ENCODE measurements around the gene TAS2R19. TPM values are rescaled to one million over a fixed set of nuclear protein-coding genes. Genes with fewer than 3 reads are reported as not detected.

TAS2R19 gene
- total and polyA plus RNA-seq, 4 donors: 2.1 to 11.8 TPM; not detected in 2

GRCh38 chr12:11070999-11071398 is 48.6 kb upstream of the TAS2R19 start:
- H3K27me3 ChIP-seq (ENCODE audit: control insufficient read depth in 4 of 4, insufficient read depth in 4 of 4, low read length in 3 of 4): no peaks in the 10 kb centered on the region
- 68% methylated on average over 1 of the region's 1 CpG for WGBS
- no peak overlapping the region for H3K27ac ChIP-seq (ENCODE audit: low read depth in 1 of 2, low read length in 2 of 2)
- no peak overlapping the region for H3K4me3 ChIP-seq (ENCODE audit: low read depth in 1 of 3, low read length in 3 of 3)
- DNase-seq (ENCODE audit: low spot score): no peak
- H3K36me3 ChIP-seq (ENCODE audit: control insufficient read depth in 4 of 4, insufficient read depth in 3 of 4, low read depth in 1 of 4, low read length in 3 of 4): no peaks in the 10 kb centered on the region
- H3K9me3 ChIP-seq (ENCODE audit: control insufficient read depth in 4 of 4, low read length in 3 of 4): no peaks in the 10 kb centered on the region
- H3K9ac ChIP-seq (ENCODE audit: low read depth in 1 of 2, low read length in 2 of 2): no peak overlapping the region
- peaks cover 0 to 3% (median 0%) of the 10 kb centered on the region in 4 donors for H3K4me1 ChIP-seq (ENCODE audit: control insufficient read depth in 4 of 4, insufficient read depth in 4 of 4, low read length in 3 of 4)
- TF ChIP-seq RXRA (IDR thresholded peaks at IDR 0.05) (no peak), TAF1 (conservative IDR thresholded peaks at IDR 0.05) (no peak), RAD21 (IDR thresholded peaks at IDR 0.05) (no peak), FOXA2 (IDR thresholded peaks at IDR 0.05) (no peak), GABPA (IDR thresholded peaks at IDR 0.05 in 1 of 2, conservative IDR thresholded peaks at IDR 0.05 in 1 of 2) (no peak)

- H3K27ac ChIP-seq (ENCODE audit: low read depth in 1 of 2, low read length in 2 of 2): no peak overlapping the region
- H3K27me3 ChIP-seq (ENCODE audit: control insufficient read depth in 4 of 4, insufficient read depth in 4 of 4, low read length in 3 of 4): no peaks in the 10 kb centered on the region
- no peaks in the 10 kb centered on the region for H3K9me3 ChIP-seq (ENCODE audit: control insufficient read depth in 4 of 4, low read length in 3 of 4)
- TF ChIP-seq MAX (IDR thresholded peaks at IDR 0.05) (no peak), HNF4G (IDR thresholded peaks at IDR 0.05) (no peak), TAF1 (conservative IDR thresholded peaks at IDR 0.05) (no peak), CTCF (IDR thresholded peaks at IDR 0.05; ENCODE audit: low read depth, low read length, missing input control) (no peak), FOXA2 (IDR thresholded peaks at IDR 0.05) (no peak), ATF3 (IDR thresholded peaks at IDR 0.05) (no peak), ZBTB33 (IDR thresholded peaks at IDR 0.05) (no peak), JUND (IDR thresholded peaks at IDR 0.05) (no peak), HNF4A (conservative IDR thresholded peaks at IDR 0.05) (no peak), SP1 (IDR thresholded peaks at IDR 0.05) (no peak), RAD21 (IDR thresholded peaks at IDR 0.05) (no peak), FOXA1 (IDR thresholded peaks at IDR 0.05) (no peak), EGR1 (IDR thresholded peaks at IDR 0.05; ENCODE audit: low read depth in 2 of 2) (no peak), NR2F2 (IDR thresholded peaks at IDR 0.05) (no peak), YY1 (IDR thresholded peaks at IDR 0.05) (no peak), RXRA (IDR thresholded peaks at IDR 0.05) (no peak), REST (IDR thresholded peaks at IDR 0.05) (no peak)
- peaks cover 0 to 3% (median 0%) of the 10 kb centered on the region in 4 donors for H3K4me1 ChIP-seq (ENCODE audit: control insufficient read depth in 4 of 4, insufficient read depth in 4 of 4, low read length in 3 of 4)
- no peak overlapping the region for H3K4me3 ChIP-seq (ENCODE audit: low read depth in 1 of 3, low read length in 3 of 3)
- H3K9ac ChIP-seq (ENCODE audit: low read depth in 1 of 2, low read length in 2 of 2): no peak overlapping the region
- 88% methylated on average over 5 of the region's 5 CpGs for WGBS
- H3K36me3 ChIP-seq (ENCODE audit: control insufficient read depth in 4 of 4, insufficient read depth in 3 of 4, low read depth in 1 of 4, low read length in 3 of 4): no peaks in the 10 kb centered on the region
- DNase-seq (ENCODE audit: low spot score): no peak
Observed at GRCh38 chr12:11069854-11070365, 47.5 kb upstream of the TAS2R19 start.

Data from liver (tissue), 9 donors.